GM12878 (cell line): ENCODE results near the gene SRRM2.

Experiments used
- CBFB ChIP-seq: IDR thresholded peaks from 2 replicates; pipeline ENCODE4 v1.6.1; 2016; ENCODE audit warnings: antibody characterized with exemption, low read depth
- CHD4 ChIP-seq: fragments of 200-600 bp; sonication (generic); IDR thresholded peaks from 2 replicates; pipeline ENCODE4 v1.6.1; 2016; ENCODE audit warnings: mild to moderate bottlenecking
- CTCF ChIP-seq, 3 experiments: IDR thresholded peaks in 2 of 3; conservative IDR thresholded peaks in 1 of 3; 2 replicates each; pipeline ENCODE4 v1.5.1; 2011; ENCODE audit warnings: low read depth in 3 of 3, low read length in 3 of 3, mild to moderate bottlenecking in 3 of 3, control low read depth in 2 of 3, moderate library complexity in 2 of 3, inconsistent platforms in 1 of 3, mixed read lengths in 1 of 3; ENCODE audit not compliant: control insufficient read depth in 2 of 3, insufficient read depth in 1 of 3; ENCODE audit errors: extremely low read depth in 1 of 3
- E2F8 ChIP-seq: fragments of 450-650 bp; IDR thresholded peaks from 2 replicates; pipeline ENCODE4 v1.6.1; 2018; ENCODE audit warnings: mild to moderate bottlenecking, low read depth, moderate library complexity; ENCODE audit not compliant: partially characterized antibody
- EZH2 ChIP-seq: IDR thresholded peaks from 2 replicates; pipeline ENCODE4 v1.6.1; 2012; ENCODE audit warnings: low read depth, mild to moderate bottlenecking, control low read depth, inconsistent platforms, low read length, borderline replicate concordance; ENCODE audit not compliant: control insufficient read depth
- NR2C2 ChIP-seq: IDR thresholded peaks from 2 replicates; pipeline ENCODE4 v1.6.1; 2011; ENCODE audit warnings: borderline replicate concordance, low read depth; ENCODE audit not compliant: control insufficient read depth, insufficient read length
- POLR2A ChIP-seq: IDR thresholded peaks from 2 replicates; pipeline ENCODE4 v1.6.1; 2011; ENCODE audit warnings: low read depth, mild to moderate bottlenecking, low read length
- POLR2AphosphoS5 ChIP-seq: IDR thresholded peaks from 2 replicates; pipeline ENCODE4 v1.6.1; 2011; ENCODE audit warnings: mild to moderate bottlenecking, low read length, inconsistent platforms
- RFX5 ChIP-seq: IDR thresholded peaks from 2 replicates; pipeline ENCODE4 v1.6.1; 2011; ENCODE audit warnings: low read depth, low read length, improper control_type of control experiment
- SMARCA5 ChIP-seq: fragments of 450-650 bp; IDR thresholded peaks from 2 replicates; pipeline ENCODE4 v1.6.1; 2017; ENCODE audit warnings: mild to moderate bottlenecking
- ZBED1 ChIP-seq: IDR thresholded peaks from 2 replicates; pipeline ENCODE4 v1.6.1; 2016; ENCODE audit warnings: borderline replicate concordance
- ZNF274 ChIP-seq: IDR thresholded peaks from one replicate; pipeline ENCODE4 v1.8.0; 2011; ENCODE audit not compliant: insufficient read length, insufficient read depth
- TF ChIP-seq, protein P1 (sequence below): IDR thresholded peaks from 2 replicates; pipeline ENCODE4 v1.6.1; 2011; ENCODE audit warnings: low read depth, low read length, improper control_type of control experiment, borderline replicate concordance
- TF ChIP-seq, protein P2 (sequence below): fragments of 450-650 bp; IDR thresholded peaks from 2 replicates; pipeline ENCODE4 v1.6.1; 2017; ENCODE audit warnings: mild to moderate bottlenecking

GRCh38 chr16:2720064-2720457 lies 32.4 kb upstream of the SRRM2 start, which contains the start of gene PRSS27:
- TF ChIP-seq CTCF (IDR thresholded peaks at IDR 0.05 in 2 of 3, conservative IDR thresholded peaks at IDR 0.05 in 1 of 3; ENCODE audit: control insufficient read depth in 2 of 3, extremely low read depth in 1 of 3, insufficient read depth in 1 of 3, low read depth in 3 of 3, low read length in 3 of 3) (no peak), ZNF274 (no peak), E2F8 (no peak), EZH2 (no peak), POLR2AphosphoS5 (no peak), CBFB (no peak), NR2C2 (no peak), CHD4 (no peak), POLR2A (no peak), SMARCA5 (no peak), ZBED1 (no peak), RFX5 (no peak)
- TF ChIP-seq, protein P1, sequence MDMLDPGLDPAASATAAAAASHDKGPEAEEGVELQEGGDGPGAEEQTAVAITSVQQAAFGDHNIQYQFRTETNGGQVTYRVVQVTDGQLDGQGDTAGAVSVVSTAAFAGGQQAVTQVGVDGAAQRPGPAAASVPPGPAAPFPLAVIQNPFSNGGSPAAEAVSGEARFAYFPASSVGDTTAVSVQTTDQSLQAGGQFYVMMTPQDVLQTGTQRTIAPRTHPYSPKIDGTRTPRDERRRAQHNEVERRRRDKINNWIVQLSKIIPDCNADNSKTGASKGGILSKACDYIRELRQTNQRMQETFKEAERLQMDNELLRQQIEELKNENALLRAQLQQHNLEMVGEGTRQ: no peak
- TF ChIP-seq, protein P2, sequence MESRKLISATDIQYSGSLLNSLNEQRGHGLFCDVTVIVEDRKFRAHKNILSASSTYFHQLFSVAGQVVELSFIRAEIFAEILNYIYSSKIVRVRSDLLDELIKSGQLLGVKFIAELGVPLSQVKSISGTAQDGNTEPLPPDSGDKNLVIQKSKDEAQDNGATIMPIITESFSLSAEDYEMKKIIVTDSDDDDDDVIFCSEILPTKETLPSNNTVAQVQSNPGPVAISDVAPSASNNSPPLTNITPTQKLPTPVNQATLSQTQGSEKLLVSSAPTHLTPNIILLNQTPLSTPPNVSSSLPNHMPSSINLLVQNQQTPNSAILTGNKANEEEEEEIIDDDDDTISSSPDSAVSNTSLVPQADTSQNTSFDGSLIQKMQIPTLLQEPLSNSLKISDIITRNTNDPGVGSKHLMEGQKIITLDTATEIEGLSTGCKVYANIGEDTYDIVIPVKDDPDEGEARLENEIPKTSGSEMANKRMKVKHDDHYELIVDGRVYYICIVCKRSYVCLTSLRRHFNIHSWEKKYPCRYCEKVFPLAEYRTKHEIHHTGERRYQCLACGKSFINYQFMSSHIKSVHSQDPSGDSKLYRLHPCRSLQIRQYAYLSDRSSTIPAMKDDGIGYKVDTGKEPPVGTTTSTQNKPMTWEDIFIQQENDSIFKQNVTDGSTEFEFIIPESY: no peak
